Epithelial cell of esophagus (primary cell): Measurements from ENCODE around the gene EPSTI1.

Source experiments
- DNase-seq: peaks from one replicate; pipeline ENCODE4 v3.0.0; 2010; ENCODE audit warnings: low read depth
- H3K4me3 ChIP-seq: 2 replicates; pipeline ENCODE4 v1.5.1; 2011; ENCODE audit warnings: mild to moderate bottlenecking, low read length, control low read depth
- TF ChIP-seq, protein P1 (sequence below): IDR thresholded peaks from 2 replicates; pipeline ENCODE4 v1.5.1; 2011; ENCODE audit warnings: low read depth, mild to moderate bottlenecking, low read length, control low read depth, inconsistent platforms; ENCODE audit not compliant: insufficient read depth; ENCODE audit errors: missing control alignments

EPSTI1 gene

DNA sequence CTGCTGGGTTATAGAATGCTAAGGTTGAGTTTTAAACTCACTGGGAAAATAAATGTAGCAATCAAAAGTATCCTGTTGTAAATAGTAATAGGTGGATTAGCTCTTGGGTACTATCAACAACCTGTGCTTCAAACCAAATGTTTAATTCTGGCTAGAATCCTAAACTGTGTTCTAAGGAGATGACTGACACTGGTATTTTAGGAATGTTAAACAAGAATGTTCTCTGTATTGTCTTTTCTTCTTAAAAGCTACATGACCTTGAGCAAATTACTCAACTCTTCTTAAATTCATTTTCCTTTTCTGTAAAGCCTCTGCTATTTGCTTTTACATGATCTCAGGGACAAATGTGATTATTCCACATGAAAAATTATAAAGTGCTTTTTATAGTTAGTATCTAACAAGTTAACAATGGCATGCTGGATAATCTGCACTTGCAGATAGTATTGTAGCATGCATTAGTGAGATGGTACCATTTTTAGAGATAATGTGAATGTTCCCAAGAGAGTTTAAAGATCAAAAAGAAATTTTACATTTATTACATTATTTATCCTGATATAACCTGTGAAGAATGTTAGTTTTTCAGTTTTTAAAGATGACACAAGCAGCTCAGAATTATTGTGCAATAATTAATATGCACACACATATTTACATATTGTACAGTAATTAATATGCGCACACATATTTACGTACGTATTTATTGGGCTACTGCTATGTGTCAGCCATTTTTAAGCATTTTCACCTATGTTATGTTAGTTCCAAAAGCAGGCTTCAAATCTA, 13.6 kb upstream of the EPSTI1 start:
- peak; percentile 27 for DNase-seq
- no peak overlapping the region for H3K4me3 ChIP-seq
- TF ChIP-seq, protein P1, sequence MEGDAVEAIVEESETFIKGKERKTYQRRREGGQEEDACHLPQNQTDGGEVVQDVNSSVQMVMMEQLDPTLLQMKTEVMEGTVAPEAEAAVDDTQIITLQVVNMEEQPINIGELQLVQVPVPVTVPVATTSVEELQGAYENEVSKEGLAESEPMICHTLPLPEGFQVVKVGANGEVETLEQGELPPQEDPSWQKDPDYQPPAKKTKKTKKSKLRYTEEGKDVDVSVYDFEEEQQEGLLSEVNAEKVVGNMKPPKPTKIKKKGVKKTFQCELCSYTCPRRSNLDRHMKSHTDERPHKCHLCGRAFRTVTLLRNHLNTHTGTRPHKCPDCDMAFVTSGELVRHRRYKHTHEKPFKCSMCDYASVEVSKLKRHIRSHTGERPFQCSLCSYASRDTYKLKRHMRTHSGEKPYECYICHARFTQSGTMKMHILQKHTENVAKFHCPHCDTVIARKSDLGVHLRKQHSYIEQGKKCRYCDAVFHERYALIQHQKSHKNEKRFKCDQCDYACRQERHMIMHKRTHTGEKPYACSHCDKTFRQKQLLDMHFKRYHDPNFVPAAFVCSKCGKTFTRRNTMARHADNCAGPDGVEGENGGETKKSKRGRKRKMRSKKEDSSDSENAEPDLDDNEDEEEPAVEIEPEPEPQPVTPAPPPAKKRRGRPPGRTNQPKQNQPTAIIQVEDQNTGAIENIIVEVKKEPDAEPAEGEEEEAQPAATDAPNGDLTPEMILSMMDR = no peak

DNA sequence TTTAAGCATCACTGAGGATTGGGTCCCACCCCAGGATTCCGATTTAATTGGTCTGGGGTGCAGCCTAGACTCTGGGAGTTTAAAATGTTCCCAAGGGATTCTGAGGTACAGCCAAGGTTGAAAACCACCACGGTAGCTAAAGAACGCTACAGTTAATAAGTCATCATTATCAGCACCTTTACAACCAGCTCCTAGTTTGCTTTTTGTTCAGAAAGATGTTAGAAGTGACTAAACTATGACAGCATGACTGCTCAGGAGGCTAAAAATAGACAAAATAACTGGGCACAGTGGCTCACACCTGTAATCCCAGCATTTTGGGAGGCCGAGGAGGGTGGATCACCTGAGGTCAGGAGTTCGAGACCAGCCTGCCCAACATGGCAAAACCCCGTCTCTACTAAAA, 11.7 kb upstream of the EPSTI1 start:
- H3K4me3 ChIP-seq = no peak overlapping the region
- peak; percentile 42 for DNase-seq
- TF ChIP-seq, protein P1 = no peak

DNA sequence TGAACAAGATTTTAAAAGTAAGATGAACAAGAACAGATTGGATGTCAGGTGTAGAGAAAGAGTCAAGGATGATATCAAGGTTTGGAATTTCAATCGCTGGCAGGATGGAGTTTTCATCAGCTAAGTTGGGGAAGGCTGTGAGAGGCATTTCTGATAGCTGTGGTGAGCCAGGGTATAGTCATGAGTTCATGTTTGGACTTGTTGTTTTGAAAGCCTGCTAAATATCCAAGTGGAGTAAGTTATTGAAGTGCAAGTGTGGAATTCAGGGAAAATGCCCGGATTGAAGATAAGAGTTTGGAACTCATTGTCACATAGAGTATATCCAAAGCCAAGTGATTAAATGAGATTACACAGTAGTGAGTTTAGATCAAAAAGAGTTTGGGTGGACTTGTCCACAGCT, 11.0 kb upstream of the EPSTI1 start:
- DNase-seq = peak; percentile 95
- TF ChIP-seq, protein P1 = no peak
- no peak overlapping the region for H3K4me3 ChIP-seq

DNA sequence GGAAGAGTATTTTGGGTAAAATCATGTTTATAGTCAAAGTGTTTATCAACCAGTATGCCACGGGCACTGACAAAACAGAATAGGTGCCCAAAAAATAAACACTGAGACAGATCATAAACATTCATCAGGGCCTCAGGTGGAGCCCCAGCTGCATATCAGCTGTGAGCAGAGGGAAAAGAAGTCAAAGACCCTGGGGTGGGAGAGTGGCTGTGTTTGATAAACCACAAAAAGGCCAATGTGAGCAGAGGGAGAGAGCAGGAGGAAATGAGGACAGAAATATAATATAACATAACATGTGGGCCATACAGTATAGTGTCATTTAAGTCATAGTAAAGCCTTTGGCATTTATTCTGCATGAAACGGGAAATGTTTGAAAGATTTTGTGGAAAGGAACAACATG, 10.0 kb upstream of the EPSTI1 start:
- no peak overlapping the region for H3K4me3 ChIP-seq
- TF ChIP-seq, protein P1 = no peak
- no peak for DNase-seq

DNA sequence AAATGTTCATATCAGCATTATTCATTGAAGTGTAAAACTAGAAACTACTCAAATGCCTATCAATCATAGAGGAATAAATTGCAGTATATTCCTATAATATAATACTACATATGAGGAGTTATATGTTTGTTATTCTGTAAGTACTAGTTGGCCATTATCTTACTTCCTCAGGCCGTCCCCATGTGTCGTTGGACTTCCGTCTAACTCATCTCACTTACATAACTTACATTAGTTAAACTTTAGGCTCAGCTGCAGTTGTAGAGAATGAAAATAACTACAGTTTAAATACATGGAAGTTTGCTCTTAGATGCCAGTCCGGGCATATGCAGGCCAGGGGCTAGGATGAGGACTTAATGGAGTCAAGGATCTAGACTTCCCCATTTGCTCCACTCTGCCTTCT, 8.6 kb upstream of the EPSTI1 start:
- H3K4me3 ChIP-seq = no peak overlapping the region
- DNase-seq = no peak
- TF ChIP-seq, protein P1 = no peak

DNA sequence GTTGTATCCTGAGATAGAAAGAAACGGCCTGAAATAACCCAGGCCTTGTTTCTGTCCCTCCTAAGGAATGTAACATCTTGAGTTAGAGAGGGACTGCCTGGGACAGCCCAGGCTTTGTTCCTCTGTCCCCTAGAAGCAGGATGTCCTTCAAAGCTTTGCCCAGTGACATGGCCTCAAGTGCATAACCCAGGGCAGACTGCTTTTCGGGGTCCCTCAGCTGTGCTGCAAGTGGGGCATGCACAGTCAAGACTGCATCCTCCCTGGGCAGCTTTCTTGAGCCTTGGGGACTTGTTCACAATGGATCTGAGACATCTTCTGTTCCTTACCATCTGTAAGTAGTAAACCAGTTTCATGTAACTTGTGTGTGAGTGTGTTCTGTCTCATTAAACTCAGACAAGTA, 7.5 kb upstream of the EPSTI1 start:
- no peak for DNase-seq
- TF ChIP-seq, protein P1 = no peak

DNA sequence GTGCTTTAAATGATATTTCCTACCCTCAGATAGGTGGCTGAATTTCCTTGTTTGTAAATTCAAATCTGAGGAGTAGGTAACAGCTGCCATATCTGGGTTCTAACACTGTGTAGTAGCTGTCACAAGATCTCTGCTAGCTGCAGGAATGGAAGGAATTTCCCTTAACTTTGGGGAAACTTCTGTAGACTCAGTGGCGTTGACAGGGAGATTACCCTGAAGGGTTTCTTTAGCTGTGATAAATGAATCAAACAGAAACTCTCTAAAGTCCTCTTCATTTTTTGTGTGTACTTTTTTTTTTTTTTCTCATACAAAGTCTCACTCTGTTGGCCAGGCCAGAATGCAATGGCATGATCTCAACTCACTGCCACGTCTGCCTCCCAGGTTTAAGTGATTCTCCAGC, 5.3 kb upstream of the EPSTI1 start:
- no peak for DNase-seq
- no peak overlapping the region for H3K4me3 ChIP-seq
- TF ChIP-seq, protein P1 = no peak

More for the DNA sequence above, 7.5 kb upstream of the EPSTI1 start:
- no peak overlapping the region for H3K4me3 ChIP-seq
